AG09309 (cell line): ENCODE results near the gene ZCCHC18.

Experiments used
- DNase-seq: peaks from one replicate; pipeline ENCODE4 v3.0.0-alpha.2; 2010; ENCODE audit warnings: low read depth
- H3K4me3 ChIP-seq: 2 replicates; pipeline ENCODE4 v1.5.1; 2011; ENCODE audit warnings: mild to moderate bottlenecking, low read depth, low read length, moderate library complexity; ENCODE audit not compliant: control insufficient read depth
- CTCF ChIP-seq: IDR thresholded peaks from 2 replicates; pipeline ENCODE4 v1.5.1; 2011; ENCODE audit warnings: mild to moderate bottlenecking, low read depth, low read length, inconsistent platforms; ENCODE audit not compliant: insufficient read depth, control insufficient read depth; ENCODE audit errors: missing control alignments

Gene ZCCHC18

GRCh38 chrX:104156630-104157529 is 44.6 kb downstream of the ZCCHC18 start, which contains the start of gene SLC25A53:
Gene SLC25A53, minus strand, starts transcription at chrX:104157009. Its CDS starts 51,752 bp downstream, at chrX:104105257.
- DNase-seq = peak; percentile 10
- peak within 1 kb of the TSS; percentile 79 for H3K4me3 ChIP-seq
- TF ChIP-seq CTCF = no peak
